Activated naive CD4-positive, alpha-beta T cell treated with Interleukin-2 at 50 U/mL for 16 hours (primary cell): ENCODE results near the gene CEP78.
A peak's percentile ranks its signal among the peaks of the same experiment; 100 is the strongest.

Experiments used
- DNase-seq: peaks from one replicate; pipeline ENCODE4 v3.0.0-alpha.2; 2020

Gene CEP78

DNA sequence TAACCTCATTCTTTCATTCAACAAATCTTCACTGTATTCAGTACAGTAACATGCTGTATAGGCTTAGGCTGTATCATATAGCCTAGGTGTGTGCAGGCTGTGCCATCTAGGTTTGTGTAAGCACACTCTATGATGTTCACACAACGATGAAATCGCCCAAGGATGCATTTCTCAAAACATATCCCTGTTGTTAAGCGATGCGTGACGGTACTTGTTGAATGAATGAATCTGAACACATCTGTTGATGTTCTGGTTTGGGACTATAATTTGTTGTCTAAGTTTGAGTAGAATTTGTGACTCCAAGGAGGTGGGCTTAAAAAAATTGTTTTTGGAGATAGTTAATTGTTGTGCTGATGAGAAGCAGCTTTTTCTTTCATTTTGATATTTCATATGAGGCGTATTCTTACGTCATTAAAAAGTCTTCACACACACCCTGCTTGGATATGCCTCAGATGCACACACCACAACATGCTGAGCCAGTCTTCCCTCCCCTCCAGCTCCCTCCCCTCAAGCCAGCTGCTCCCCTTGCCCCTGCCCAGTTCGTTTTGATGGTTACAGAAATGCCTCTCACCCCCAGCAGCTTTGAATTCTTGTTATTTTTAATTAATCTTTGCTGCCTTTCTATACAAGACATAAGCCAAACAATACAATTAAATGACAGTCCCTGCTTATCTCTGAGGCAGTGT, 55.5 kb downstream of the CEP78 start:
- DNase-seq: no peak

DNA sequence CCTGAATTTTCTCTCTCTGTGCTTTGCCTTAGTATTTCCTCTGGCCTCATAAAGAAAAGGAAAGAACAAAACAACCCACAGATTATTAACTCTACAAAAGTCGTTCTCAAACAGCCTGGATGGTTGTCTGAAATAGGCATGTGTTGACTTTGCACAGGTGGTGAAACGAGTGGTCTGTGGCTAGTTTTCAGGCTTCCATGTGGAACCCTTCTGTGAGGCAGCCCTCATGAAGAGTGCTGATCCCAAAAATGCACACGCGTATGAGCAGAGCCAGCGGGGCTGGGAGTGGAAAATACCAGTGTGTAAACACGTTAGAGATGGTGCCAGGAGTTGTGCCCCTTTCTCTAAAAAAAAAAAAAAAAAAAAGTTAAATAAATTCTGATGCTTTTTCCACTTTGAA, 56.2 kb downstream of the CEP78 start:
- DNase-seq: no peak

DNA sequence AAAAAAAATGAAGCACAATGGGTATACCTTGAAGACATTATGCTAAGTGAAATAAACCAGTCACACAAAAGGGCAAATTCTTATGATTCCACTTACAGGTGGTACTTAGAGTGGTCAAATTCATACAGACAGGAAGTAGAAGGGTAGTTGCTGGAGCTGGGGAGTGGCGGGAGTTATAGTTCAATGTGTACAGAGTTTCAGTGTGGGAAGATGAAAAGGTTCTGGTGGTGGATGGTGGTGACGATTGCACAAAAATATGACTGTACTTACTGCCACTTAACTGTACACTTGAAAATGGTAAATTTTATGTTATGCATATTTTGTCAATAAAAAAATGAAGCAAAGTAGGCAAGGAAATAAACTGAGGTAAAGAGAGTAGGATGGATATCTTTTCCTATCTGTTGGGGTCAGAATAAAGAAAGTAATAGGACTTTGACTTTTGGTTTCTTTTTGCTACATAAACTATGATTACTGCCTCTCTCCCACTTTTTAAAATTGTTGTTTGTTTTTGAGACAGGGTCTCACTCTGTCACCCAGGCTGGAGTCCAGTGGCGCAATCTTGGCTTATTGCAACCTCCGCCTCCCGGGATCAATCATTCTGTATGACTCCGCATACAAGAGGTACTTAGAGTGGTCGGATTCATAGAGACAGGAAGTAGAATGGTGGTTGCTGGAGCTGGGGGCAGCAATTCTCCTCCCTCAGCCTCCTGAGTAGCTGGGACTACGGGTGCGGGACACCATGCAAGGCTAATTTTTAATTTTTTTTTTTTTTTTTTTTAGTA, 57.0 kb downstream of the CEP78 start:
- peak; percentile 12 for DNase-seq

GRCh38 chr9:78294290-78295176, 58.7 kb downstream of the CEP78 start:
- DNase-seq: no peak

DNA sequence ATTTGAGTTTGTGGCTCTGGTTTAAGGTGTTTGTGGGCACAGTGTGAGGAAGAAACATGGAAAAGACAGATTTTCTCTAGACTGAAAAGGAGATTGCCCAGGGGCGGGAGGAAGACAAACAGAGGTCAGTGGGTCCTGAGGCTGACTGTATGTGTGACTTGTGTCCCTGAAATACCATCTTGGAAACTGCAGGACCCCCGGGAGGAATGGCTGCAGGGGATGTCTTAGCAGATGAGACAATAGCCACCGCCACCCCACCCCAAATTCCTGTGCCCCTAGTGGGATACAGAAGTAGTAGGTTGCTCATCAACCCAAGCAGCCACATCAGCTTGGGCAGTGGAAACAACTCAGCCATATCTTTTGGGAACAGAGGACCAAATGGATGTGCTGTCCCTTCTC, 59.3 kb downstream of the CEP78 start:
- DNase-seq: no peak

- DNase-seq: no peak
These were observed 59.9 kb downstream of the CEP78 start for GRCh38 chr9:78295731-78296130.

DNA sequence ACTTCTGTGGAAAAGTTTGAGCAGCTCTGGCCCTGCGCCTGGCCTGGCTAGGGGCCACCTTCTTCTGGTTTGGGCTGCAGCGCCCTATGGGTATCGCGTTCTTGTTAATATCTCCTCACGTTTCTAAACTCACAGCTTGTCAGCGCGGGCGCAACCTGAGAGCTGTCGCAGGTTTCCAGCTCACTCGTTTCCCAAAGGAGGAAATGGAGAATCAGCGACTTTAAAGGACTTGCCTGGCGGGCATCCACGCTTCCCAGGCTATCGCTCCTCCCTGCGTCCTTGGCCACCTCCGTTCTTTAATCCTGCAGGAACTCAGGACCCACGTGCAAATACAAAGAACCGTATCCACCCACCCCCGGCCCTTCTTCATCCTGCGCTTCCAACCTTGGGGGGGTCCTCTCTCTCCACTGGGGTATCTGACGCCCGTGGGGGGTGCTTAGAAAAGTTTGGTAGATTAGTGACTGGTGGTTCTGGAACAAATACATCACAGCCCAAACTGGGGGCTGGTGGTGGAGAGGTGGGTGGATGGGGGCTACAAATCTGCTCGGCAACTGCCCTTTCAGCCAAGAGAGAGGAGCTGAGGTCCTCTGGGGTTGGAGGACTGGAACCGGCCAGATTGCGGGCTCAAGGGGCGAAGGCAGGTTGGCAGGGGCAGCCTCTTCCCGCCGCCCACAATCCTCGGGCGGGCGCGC, 60.5 kb downstream of the CEP78 start:
- DNase-seq: peak; percentile 4

- peak; percentile 93 for DNase-seq
These were observed 61.2 kb downstream of the CEP78 start, which contains the start of gene PSAT1 for GRCh38 chr9:78296893-78297671. Gene PSAT1 (plus strand): TSS chr9:78297125. CDS start chr9:78297211, 86 bp downstream.

GRCh38 chr9:78297672-78297961, 61.7 kb downstream of the CEP78 start:
- DNase-seq: no peak

- DNase-seq: peak; percentile 11
These were observed 62.3 kb downstream of the CEP78 start for GRCh38 chr9:78298046-78298765.

DNA sequence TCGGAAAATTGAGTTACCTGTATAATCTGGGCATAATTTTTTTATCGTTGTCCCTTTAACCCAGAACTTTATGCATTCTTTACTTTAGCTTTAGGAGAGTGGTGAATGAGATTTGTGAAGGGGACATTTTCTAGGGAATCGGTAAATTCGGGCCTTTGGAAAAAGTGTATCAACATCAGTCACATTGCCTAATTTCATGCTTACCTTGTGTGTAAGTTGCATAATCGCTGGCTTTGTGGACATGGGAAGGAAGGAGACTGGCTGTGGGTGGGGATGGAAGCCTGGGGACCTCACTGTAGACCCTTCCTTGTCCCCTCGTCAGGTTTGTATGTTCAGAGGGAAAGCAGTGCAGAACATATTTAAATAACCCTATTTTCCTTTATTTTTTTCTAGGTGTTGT, 64.3 kb downstream of the CEP78 start:
- no peak for DNase-seq

DNA sequence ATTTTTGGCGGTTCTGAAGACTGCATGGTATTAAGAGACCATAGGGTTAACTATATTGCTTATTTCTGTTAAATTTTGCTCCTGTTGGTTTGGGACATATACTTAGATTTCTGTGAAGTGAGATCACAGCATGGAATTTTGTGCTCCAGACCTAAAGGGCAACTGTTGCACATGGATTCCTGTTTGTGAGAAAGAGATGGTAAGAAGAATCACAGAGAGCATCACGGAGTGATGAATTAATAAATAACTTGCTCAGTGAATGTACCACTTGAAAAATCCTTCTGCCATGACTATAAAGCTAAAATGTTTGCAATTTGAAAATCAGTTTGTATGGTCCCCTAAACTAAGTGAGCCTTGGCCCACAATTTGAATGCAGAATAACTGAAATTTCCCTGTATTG, 65.6 kb downstream of the CEP78 start:
- DNase-seq: no peak

DNA sequence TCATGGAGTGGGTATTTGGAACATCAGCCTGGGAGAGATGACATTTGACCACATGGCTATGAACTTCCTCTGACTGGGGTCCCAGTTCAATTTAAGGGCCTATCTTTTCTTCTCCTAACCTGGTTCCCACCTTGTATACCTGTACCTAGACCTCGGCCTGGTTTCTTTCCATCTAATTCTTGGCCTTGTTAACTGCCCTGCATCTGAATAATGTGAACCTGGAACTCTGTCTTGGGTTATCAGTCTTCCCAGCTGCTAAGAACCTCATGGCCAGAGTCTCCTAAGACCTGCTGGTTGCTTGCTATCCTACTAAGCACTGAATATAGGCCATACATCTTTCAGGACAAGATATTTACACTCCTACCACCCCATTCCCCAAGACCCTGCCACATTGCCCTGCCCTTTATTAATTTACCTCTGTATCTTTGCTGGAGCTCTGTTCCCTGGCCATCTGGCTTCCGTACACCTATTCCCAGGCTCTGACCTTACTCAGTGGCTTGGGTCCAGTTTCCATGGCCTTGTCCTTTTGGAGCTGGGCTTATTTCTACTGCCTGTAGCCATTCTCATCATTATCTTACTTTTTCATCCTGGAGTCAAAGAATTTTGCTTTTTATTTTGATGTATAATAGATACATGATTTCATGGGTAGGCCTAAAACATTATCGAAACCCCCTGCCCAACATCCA, 67.6 kb downstream of the CEP78 start:
- DNase-seq: no peak

GRCh38 chr9:78304357-78304756, 68.5 kb downstream of the CEP78 start:
- no peak for DNase-seq

DNA sequence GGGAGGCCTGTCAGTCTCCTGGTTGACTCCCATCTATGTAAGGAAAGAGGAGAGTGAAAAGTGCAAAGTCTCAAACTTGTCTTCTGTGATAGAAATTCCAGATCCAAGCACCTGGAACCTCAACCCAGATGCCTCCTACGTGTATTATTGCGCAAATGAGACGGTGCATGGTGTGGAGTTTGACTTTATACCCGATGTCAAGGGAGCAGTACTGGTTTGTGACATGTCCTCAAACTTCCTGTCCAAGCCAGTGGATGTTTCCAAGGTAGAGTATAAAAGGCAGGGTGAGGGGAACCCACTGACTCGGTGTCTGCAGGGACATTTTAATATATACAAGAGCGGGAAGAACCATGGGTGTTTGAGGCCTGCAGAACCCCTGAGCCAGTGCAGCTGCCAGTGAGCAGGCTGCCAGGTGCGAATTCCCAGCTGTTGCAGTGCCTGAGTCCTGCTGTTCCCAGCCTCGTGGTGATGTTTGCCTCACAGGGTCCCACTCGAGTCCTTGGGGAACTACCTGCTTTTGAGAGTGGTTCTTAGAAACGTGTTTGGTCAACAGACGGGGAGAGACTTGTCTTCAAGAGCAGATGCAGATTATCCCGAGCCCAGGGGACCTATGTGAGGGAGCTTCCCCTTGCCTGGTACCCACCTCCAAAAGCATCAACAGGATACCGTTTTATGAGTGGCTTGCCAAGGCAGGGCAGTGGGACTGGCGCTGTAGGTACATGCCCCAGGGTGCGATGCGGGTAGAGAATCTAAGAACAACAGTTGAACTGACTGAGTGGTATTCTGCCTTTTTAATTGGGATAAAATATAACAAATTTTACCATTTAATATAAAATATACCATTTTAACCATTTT, 70.6 kb downstream of the CEP78 start:
- DNase-seq: no peak

- DNase-seq: no peak
These were observed 71.5 kb downstream of the CEP78 start for GRCh38 chr9:78307360-78307759.

GRCh38 chr9:78309066-78309465, 73.2 kb downstream of the CEP78 start:
- DNase-seq: no peak

- DNase-seq: no peak
These were observed 75.2 kb downstream of the CEP78 start for GRCh38 chr9:78311075-78311474.

DNA sequence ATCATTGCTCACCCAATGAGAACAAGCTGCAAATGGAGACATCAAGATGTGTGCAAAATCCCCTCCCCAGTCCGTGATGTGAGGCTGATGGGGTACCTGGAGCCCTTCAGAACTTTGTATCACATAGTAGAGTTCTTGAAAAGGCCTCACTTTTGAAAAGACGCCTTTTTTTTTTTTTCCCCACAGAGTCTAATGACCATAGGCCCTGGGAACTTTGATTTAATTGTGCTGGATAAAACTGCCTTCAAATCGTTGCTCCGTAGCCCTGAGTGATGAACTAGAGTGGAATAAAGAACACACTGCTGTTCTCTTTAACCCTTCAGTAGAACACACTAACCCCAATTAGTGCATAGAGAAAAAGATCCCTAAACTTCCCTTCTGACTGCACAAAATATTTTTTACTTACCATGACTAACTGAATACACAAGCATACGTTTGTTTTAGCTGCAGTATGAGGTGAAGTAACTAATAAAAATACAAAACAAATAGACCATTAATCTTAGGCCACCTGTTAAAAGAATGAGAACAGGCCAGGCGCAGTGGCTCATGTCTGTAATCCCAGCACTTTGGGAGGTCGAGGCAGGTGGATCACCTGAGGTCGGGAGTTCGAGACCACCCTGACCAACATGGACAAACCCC, 76.1 kb downstream of the CEP78 start:
- no peak for DNase-seq
